ENCODE measurements around the gene TMCC1. TPM values are rescaled to one million over a fixed set of nuclear protein-coding genes. Genes with fewer than 3 reads are reported as not detected.

The TMCC1 gene
- total and polyA plus RNA-seq, 11 donors, result 9.6 to 38.3 (median 22.6) TPM

- no peak for TF ChIP-seq POLR2A (IDR thresholded peaks at IDR 0.05)
- peak in 9 of 12 donors; percentile 13 to 49 (median 24) for TF ChIP-seq CTCF (IDR thresholded peaks at IDR 0.05)
- H3K4me3 ChIP-seq, result peak overlapping the region in 4 of 12 donors; percentile 50 to 82 (median 67)
- H3K36me3 ChIP-seq, result no peaks in the 10 kb centered on the region
- no peaks in the 10 kb centered on the region for H3K9me3 ChIP-seq
- ATAC-seq (peak in 3 of 4 donors; percentile 7 to 45 (median 13)), DNase-seq (peak in 1 of 5 donors; percentile 56)
- peaks cover 0 to 12% (median 3%) of the 10 kb centered on the region in 9 donors for H3K27me3 ChIP-seq
- intact Hi-C loops (cut with DNase I), result loop anchor here in 7 of 10 donors (5.0 kb wide), 2 partner anchors 46 to 116 kb away; no protein-coding TSS in a partner anchor
- H3K4me1 ChIP-seq, result peaks cover 23 to 86% (median 59%) of the 10 kb centered on the region in 12 donors
- 45 to 68% (median 55%) methylated on average over 15 to 17 of the region's 17 CpGs for WGBS, 4 donors
- H3K27ac ChIP-seq, result peak overlapping the region; percentile 88 to 98 (median 95)
These were observed 285.2 kb downstream of the TMCC1 start for GRCh38 chr3:129608087-129608935.

GRCh38 chr3:129607391-129608068 lies 286.0 kb downstream of the TMCC1 start:
- intact Hi-C loops (cut with DNase I), result loop anchor here in 8 of 10 donors (2.0 to 5.0 kb wide), 3 partner anchors 45 to 117 kb away; no protein-coding TSS in a partner anchor
- Histone ChIP-seq H3K4me3 (peak overlapping the region in 11 of 12 donors; percentile 34 to 82 (median 56)), H3K9me3 (no peaks in the 10 kb centered on the region), H3K36me3 (peaks cover 0 to 1% (median 0%) of the 10 kb centered on the region in 9 donors), H3K27me3 (peaks cover 0 to 12% (median 3%) of the 10 kb centered on the region in 9 donors), H3K27ac (peak overlapping the region; percentile 88 to 98 (median 95)), H3K4me1 (peaks cover 23 to 86% (median 60%) of the 10 kb centered on the region in 12 donors)
- DNase-seq (peak in 2 of 5 donors; percentile 34 to 75), ATAC-seq (peak in 1 of 4 donors; percentile 6)
- 45 to 53% (median 45%) methylated on average over 15 to 18 of the region's 18 CpGs for WGBS, 4 donors
- TF ChIP-seq POLR2A (IDR thresholded peaks at IDR 0.05) (no peak), CTCF (IDR thresholded peaks at IDR 0.05) (no peak)

- ATAC-seq, result peak; percentile 35 to 75 (median 68)
- intact Hi-C loops (cut with DNase I), result loop anchor here in 8 of 10 donors (1.0 to 5.0 kb wide), 4 partner anchors 19 to 116 kb away; no protein-coding TSS in a partner anchor
- TF ChIP-seq CTCF (IDR thresholded peaks at IDR 0.05) (no peak), POLR2A (IDR thresholded peaks at IDR 0.05) (peak in 1 of 2 donors; percentile 60)
- Histone ChIP-seq H3K4me3 (peak within 1 kb of the TSS; percentile 61 to 99 (median 82)), H3K27ac (peak within 1 kb of the TSS; percentile 88 to 98 (median 96)), H3K9me3 (no peaks in the 10 kb centered on the region), H3K4me1 (peaks cover 21 to 86% (median 60%) of the 10 kb centered on the region in 12 donors), H3K36me3 (peaks cover 0 to 7% (median 0%) of the 10 kb centered on the region in 9 donors), H3K27me3 (peaks cover 0 to 12% (median 3%) of the 10 kb centered on the region in 9 donors)
- WGBS, 4 donors, result 2 to 8% (median 4%) methylated on average over 42 to 92 of the region's 96 CpGs
- DNase-seq, result peak; percentile 84 to 92 (median 86)
These were observed 286.7 kb downstream of the TMCC1 start, which contains the start of gene PLXND1 for GRCh38 chr3:129606636-129607390. TSS of gene PLXND1 (minus strand) at chr3:129606676. CDS start at chr3:129606639, 37 bp downstream.
